ENCODE data around the gene MAPKBP1. TPM values are rescaled to one million over a fixed set of nuclear protein-coding genes. Genes with fewer than 3 reads are reported as not detected.

MAPKBP1 gene
- total and polyA plus RNA-seq, 9 donors: 10.6 to 46.9 (median 38.9) TPM

DNA sequence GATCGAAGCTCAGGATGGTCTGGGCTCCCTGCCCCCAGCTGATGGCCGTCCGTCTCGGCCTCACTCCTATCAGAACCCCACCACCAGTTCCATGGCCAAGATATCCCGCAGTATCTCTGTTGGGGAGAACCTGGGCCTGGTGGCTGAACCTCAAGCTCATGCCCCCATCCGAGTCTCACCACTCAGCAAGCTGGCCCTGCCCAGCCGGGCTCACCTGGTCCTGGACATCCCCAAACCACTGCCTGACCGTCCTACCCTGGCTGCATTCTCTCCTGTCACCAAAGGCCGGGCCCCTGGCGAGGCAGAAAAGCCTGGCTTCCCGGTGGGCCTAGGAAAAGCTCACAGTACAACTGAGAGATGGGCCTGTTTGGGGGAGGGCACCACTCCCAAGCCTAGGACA, 49.2 kb downstream of the MAPKBP1 start:
- H3K27ac ChIP-seq: no peak overlapping the region
- no peaks in the 10 kb centered on the region for H3K4me1 ChIP-seq (ENCODE audit: insufficient read depth)
- intact Hi-C loops (cut with DNase I): no loop called here
- no peaks in the 10 kb centered on the region for H3K36me3 ChIP-seq
- TF ChIP-seq POLR2A (IDR thresholded peaks at IDR 0.05): no peak
- TF ChIP-seq, protein P1, sequence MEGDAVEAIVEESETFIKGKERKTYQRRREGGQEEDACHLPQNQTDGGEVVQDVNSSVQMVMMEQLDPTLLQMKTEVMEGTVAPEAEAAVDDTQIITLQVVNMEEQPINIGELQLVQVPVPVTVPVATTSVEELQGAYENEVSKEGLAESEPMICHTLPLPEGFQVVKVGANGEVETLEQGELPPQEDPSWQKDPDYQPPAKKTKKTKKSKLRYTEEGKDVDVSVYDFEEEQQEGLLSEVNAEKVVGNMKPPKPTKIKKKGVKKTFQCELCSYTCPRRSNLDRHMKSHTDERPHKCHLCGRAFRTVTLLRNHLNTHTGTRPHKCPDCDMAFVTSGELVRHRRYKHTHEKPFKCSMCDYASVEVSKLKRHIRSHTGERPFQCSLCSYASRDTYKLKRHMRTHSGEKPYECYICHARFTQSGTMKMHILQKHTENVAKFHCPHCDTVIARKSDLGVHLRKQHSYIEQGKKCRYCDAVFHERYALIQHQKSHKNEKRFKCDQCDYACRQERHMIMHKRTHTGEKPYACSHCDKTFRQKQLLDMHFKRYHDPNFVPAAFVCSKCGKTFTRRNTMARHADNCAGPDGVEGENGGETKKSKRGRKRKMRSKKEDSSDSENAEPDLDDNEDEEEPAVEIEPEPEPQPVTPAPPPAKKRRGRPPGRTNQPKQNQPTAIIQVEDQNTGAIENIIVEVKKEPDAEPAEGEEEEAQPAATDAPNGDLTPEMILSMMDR (IDR thresholded peaks at IDR 0.05): no peak
- TF ChIP-seq EP300 (IDR thresholded peaks at IDR 0.05): no peak
- no peak for DNase-seq
- no peak overlapping the region for H3K4me3 ChIP-seq
- no peaks in the 10 kb centered on the region for H3K9me3 ChIP-seq
- H3K27me3 ChIP-seq: no peaks in the 10 kb centered on the region
- WGBS, 3 donors: 84 to 91% (median 88%) methylated on average over 11 of the region's 11 CpGs

DNA sequence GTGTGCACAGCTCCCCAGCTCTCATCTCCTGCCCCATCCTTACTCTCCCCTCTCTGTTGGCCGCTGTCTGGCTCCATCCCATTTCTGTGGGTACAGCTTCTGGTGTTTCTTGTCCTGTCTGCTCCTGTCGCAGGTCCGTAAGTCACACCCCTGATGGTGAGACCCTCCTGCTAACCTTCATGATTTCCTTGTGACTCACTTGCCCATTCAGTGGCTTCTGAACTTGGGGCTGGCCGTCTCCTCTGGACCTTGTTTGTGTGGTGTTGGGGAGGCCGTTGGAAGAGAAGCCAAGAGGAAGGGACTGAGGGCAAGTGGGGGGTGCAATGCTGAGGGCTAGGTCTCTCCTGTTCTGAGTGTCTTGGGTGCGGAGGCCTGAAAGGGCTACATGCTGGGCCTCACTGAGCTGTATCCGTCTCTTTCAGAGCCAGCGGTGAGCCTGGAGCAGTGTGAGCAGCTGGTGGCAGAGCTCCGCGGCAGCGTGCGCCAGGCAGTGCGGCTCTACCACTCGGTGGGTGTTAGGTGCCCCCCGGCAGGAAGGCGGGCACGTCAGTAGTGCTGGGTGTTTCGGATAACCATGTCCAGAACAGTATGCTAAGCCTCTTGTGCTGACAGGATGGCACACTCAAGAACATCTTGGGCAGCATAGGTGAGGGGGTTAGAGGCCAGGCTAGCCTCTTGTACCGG, 49.9 kb downstream of the MAPKBP1 start:
- no peak overlapping the region for H3K27ac ChIP-seq
- no peak for TF ChIP-seq POLR2A (IDR thresholded peaks at IDR 0.05)
- TF ChIP-seq, protein P1 (IDR thresholded peaks at IDR 0.05): no peak
- no peak for TF ChIP-seq EP300 (IDR thresholded peaks at IDR 0.05)
- H3K4me3 ChIP-seq: no peak overlapping the region
- H3K36me3 ChIP-seq: no peaks in the 10 kb centered on the region
- 87 to 90% (median 88%) methylated on average over 19 of the region's 19 CpGs for WGBS, 3 donors
- intact Hi-C loops (cut with DNase I): no loop called here
- H3K4me1 ChIP-seq (ENCODE audit: insufficient read depth): no peaks in the 10 kb centered on the region
- H3K27me3 ChIP-seq: no peaks in the 10 kb centered on the region
- no peaks in the 10 kb centered on the region for H3K9me3 ChIP-seq
- no peak for DNase-seq

DNA sequence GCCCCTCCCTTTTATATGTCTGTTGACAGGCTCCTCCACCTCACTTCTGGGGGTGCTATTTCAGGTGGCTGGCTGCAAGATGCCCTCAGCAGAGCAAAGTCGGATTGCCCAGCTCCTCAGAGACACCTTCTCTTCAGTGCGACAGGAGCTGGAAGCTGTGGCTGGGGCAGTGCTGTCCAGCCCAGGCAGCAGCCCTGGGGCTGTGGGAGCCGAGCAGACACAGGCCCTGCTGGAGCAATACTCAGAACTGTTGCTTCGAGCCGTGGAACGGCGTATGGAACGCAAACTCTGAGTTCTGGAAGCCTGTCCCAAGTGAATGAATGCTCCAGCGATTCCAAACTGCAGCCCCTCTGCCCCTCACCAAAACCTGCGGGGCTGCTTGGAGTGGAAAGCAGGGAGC, 50.9 kb downstream of the MAPKBP1 start:
- TF ChIP-seq POLR2A (IDR thresholded peaks at IDR 0.05): no peak
- TF ChIP-seq, protein P1 (IDR thresholded peaks at IDR 0.05): no peak
- TF ChIP-seq EP300 (IDR thresholded peaks at IDR 0.05): no peak
- H3K36me3 ChIP-seq: no peaks in the 10 kb centered on the region
- 75 to 82% (median 80%) methylated on average over 10 of the region's 10 CpGs for WGBS, 3 donors

DNA sequence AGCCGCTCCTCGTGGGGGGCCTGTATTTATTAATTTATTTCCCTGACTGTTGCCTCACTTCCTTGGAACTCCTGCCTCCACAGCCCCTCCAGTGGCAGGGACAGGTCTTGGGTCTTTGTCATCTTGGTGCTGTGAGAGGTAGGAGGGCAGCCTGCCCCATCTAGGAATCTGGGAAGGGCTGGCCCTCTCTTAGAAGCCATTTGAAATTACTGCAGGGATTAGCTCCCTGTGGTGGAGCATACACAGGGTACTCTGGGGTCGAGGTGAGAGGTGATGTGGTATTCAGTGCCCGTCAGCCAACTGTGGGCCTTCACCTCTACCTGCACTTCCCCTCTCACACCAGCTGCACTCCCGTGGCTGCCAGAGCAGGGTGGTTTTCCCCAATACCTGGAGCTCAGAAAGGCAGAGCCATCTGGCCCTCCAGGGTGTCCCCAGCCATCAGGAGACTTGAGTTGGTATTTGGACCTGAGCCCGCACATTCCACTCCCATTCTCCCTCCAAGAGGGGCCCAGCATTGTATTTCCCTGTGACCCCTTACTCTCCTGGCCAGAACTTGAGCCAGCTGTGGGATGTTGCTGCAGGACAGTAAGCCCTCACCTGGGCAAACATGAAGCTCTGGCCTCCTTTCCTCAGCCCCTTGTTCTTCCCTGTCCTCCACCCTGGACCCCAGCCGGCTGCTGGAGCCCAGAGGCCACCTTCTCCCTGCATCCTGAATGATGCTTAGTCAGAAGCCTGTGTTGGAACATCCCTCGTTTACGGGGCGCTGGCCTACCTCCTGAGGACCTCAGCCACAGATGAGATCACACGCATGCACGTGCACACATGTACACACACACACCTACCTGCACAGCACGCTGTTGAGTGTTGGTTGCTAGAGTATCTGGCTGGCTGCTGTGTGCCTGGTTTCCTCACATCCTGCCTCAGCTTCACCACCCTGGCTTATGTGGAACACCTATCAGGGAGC, 51.6 kb downstream of the MAPKBP1 start:
- Histone ChIP-seq H3K27ac (no peak overlapping the region), H3K36me3 (no peaks in the 10 kb centered on the region), H3K27me3 (no peaks in the 10 kb centered on the region), H3K4me3 (no peak overlapping the region), H3K4me1 (ENCODE audit: insufficient read depth) (no peaks in the 10 kb centered on the region), H3K9me3 (no peaks in the 10 kb centered on the region)
- no peak for DNase-seq
- WGBS, 3 donors: 64 to 76% (median 71%) methylated on average over 13 of the region's 13 CpGs
- TF ChIP-seq, protein P1 (IDR thresholded peaks at IDR 0.05): no peak
- no peak for TF ChIP-seq POLR2A (IDR thresholded peaks at IDR 0.05)
- no peak for TF ChIP-seq EP300 (IDR thresholded peaks at IDR 0.05)
- intact Hi-C loops (cut with DNase I): no loop called here

More for the DNA sequence above, 50.9 kb downstream of the MAPKBP1 start:
- H3K4me1 ChIP-seq (ENCODE audit: insufficient read depth): no peaks in the 10 kb centered on the region
- no peaks in the 10 kb centered on the region for H3K9me3 ChIP-seq
- H3K27ac ChIP-seq: no peak overlapping the region
- no peaks in the 10 kb centered on the region for H3K27me3 ChIP-seq
- no peak for DNase-seq
- intact Hi-C loops (cut with DNase I): no loop called here
- H3K4me3 ChIP-seq: no peak overlapping the region
